ENCODE results near the gene ARHGEF38.

ARHGEF38 gene

DNA sequence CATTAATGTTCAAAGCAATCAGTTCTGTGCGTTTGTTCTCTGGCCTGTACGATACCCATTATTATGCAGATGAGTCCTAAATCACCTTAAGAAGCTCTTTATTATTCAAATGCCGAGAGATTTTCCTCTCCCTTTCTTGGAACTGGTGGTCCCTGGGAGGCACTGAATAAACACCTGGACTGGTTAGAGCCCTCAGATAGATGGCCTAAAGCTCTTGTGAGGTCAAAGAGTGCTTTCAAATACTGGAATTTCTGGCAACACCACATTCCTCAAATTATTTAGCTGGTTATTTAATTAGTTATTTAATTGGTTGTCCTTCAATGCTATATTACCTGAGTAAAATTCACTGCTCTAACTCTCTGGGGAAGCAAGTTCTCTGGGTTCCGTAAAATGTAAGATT lies 3.0 kb downstream of the ARHGEF38 start:
- H3K4me1 ChIP-seq (ENCODE audit: control insufficient read depth in 2 of 2, insufficient read depth in 2 of 2, low read length in 2 of 2) = peaks cover 3 to 24% of the 10 kb centered on the region in 2 donors
- no peaks in the 10 kb centered on the region for H3K36me3 ChIP-seq (ENCODE audit: control insufficient read depth in 2 of 2, insufficient read depth in 2 of 2, low read length in 2 of 2)
- peak overlapping the region in 1 of 2 donors; percentile 20 for H3K9ac ChIP-seq (ENCODE audit: low read depth in 1 of 2, low read length in 2 of 2)
- H3K9me3 ChIP-seq (ENCODE audit: control insufficient read depth in 2 of 2, low read length in 2 of 2) = no peaks in the 10 kb centered on the region
- no peaks in the 10 kb centered on the region for H3K27me3 ChIP-seq (ENCODE audit: control insufficient read depth in 2 of 2, insufficient read depth in 2 of 2, low read length in 2 of 2)
- peak overlapping the region in 1 of 2 donors; percentile 46 for H3K4me3 ChIP-seq (ENCODE audit: low read length in 2 of 2)
- H3K27ac ChIP-seq (ENCODE audit: low read depth in 2 of 2, low read length in 2 of 2) = peak overlapping the region in 1 of 2 donors; percentile 23

GRCh38 chr4:105556206-105556605 lies 3.8 kb downstream of the ARHGEF38 start:
- H3K9me3 ChIP-seq (ENCODE audit: control insufficient read depth in 2 of 2, low read length in 2 of 2) = no peaks in the 10 kb centered on the region
- H3K9ac ChIP-seq (ENCODE audit: low read depth in 1 of 2, low read length in 2 of 2) = no peak overlapping the region

DNA sequence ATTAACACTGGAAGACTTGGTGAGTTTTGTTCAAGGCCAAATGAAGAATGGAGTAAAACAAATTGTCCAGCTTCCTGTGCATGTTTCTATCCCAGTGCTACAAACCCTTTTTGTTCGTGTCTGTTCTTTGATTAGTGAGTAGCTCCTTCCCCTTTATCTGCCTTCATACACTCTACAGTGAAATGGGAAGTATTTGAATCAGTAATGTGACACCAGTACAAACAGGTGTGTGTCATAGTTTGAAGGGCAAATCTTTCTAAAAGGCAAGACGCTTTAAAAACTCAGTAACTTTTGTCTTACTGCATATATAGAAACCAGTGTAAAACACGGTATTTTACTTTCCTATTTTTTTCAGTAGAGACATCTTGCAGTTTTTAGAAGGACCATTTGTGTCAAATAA lies 5.9 kb downstream of the ARHGEF38 start:
- H3K4me1 ChIP-seq (ENCODE audit: control insufficient read depth in 2 of 2, insufficient read depth in 2 of 2, low read length in 2 of 2) = peaks cover 0 to 4% of the 10 kb centered on the region in 2 donors
- H3K27me3 ChIP-seq (ENCODE audit: control insufficient read depth in 2 of 2, insufficient read depth in 2 of 2, low read length in 2 of 2) = no peaks in the 10 kb centered on the region
- no peak overlapping the region for H3K4me3 ChIP-seq (ENCODE audit: low read length in 2 of 2)
- H3K27ac ChIP-seq (ENCODE audit: low read depth in 2 of 2, low read length in 2 of 2) = no peak overlapping the region
- H3K9me3 ChIP-seq (ENCODE audit: control insufficient read depth in 2 of 2, low read length in 2 of 2) = no peaks in the 10 kb centered on the region
- H3K9ac ChIP-seq (ENCODE audit: low read depth in 1 of 2, low read length in 2 of 2) = no peak overlapping the region
- no peaks in the 10 kb centered on the region for H3K36me3 ChIP-seq (ENCODE audit: control insufficient read depth in 2 of 2, insufficient read depth in 2 of 2, low read length in 2 of 2)

More at GRCh38 chr4:105556206-105556605, 3.8 kb downstream of the ARHGEF38 start:
- Histone ChIP-seq H3K27ac (ENCODE audit: low read depth in 2 of 2, low read length in 2 of 2) (peak overlapping the region; percentile 24 to 27), H3K36me3 (ENCODE audit: control insufficient read depth in 2 of 2, insufficient read depth in 2 of 2, low read length in 2 of 2) (no peaks in the 10 kb centered on the region), H3K4me1 (ENCODE audit: control insufficient read depth in 2 of 2, insufficient read depth in 2 of 2, low read length in 2 of 2) (peaks cover 0 to 18% of the 10 kb centered on the region in 2 donors), H3K27me3 (ENCODE audit: control insufficient read depth in 2 of 2, insufficient read depth in 2 of 2, low read length in 2 of 2) (no peaks in the 10 kb centered on the region), H3K4me3 (ENCODE audit: low read length in 2 of 2) (peak overlapping the region in 1 of 2 donors; percentile 46)

GRCh38 chr4:105560421-105560848 lies 8.0 kb downstream of the ARHGEF38 start:
- Histone ChIP-seq H3K36me3 (ENCODE audit: control insufficient read depth in 2 of 2, insufficient read depth in 2 of 2, low read length in 2 of 2) (no peaks in the 10 kb centered on the region), H3K4me3 (ENCODE audit: low read length in 2 of 2) (no peak overlapping the region), H3K27ac (ENCODE audit: low read depth in 2 of 2, low read length in 2 of 2) (no peak overlapping the region), H3K4me1 (ENCODE audit: control insufficient read depth in 2 of 2, insufficient read depth in 2 of 2, low read length in 2 of 2) (no peaks in the 10 kb centered on the region), H3K27me3 (ENCODE audit: control insufficient read depth in 2 of 2, insufficient read depth in 2 of 2, low read length in 2 of 2) (no peaks in the 10 kb centered on the region), H3K9me3 (ENCODE audit: control insufficient read depth in 2 of 2, low read length in 2 of 2) (no peaks in the 10 kb centered on the region), H3K9ac (ENCODE audit: low read depth in 1 of 2, low read length in 2 of 2) (no peak overlapping the region)

DNA sequence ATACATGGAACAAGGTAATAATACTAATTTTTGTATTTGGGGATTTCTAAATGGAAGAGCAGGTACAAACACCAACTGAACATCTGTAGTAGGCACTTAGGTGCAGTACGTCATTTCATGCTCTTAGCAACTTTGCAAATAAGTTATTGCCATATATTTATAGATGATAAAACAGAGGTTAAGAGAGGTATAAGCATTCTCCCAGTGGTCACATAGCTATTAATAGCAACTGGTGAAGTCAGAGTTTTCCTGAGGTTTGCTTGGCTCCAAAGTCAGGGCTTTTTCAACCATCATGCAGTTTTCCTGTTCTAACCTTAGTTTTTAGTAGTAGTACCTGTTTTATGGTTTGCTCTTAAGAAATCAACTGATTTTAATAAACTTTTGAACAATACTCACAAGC lies 10.9 kb downstream of the ARHGEF38 start:
- Histone ChIP-seq H3K4me3 (ENCODE audit: low read length in 2 of 2) (no peak overlapping the region), H3K27me3 (ENCODE audit: control insufficient read depth in 2 of 2, insufficient read depth in 2 of 2, low read length in 2 of 2) (no peaks in the 10 kb centered on the region), H3K27ac (ENCODE audit: low read depth in 2 of 2, low read length in 2 of 2) (no peak overlapping the region), H3K9me3 (ENCODE audit: control insufficient read depth in 2 of 2, low read length in 2 of 2) (no peaks in the 10 kb centered on the region), H3K36me3 (ENCODE audit: control insufficient read depth in 2 of 2, insufficient read depth in 2 of 2, low read length in 2 of 2) (no peaks in the 10 kb centered on the region), H3K9ac (ENCODE audit: low read depth in 1 of 2, low read length in 2 of 2) (no peak overlapping the region), H3K4me1 (ENCODE audit: control insufficient read depth in 2 of 2, insufficient read depth in 2 of 2, low read length in 2 of 2) (no peaks in the 10 kb centered on the region)

DNA sequence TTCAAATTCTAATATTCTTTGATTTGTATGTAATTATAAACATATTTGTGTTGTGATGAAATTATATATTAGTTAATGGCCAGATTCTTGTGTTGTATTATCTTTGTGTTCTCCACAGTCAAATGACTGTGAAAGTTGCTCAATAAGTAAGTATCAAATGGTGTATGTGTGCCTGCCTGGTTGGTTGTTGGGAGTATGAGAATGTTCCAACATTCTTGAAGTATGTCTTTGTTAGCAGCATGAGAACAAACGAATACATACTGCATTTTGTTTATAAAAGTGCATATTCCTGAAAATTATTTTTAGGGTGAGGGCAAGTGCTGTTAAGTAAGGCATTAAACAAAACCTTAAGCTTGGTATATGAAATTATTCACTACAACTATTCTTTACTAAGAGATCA lies 16.2 kb downstream of the ARHGEF38 start:
- Histone ChIP-seq H3K27ac (ENCODE audit: low read depth in 2 of 2, low read length in 2 of 2) (no peak overlapping the region), H3K27me3 (ENCODE audit: control insufficient read depth in 2 of 2, insufficient read depth in 2 of 2, low read length in 2 of 2) (no peaks in the 10 kb centered on the region), H3K36me3 (ENCODE audit: control insufficient read depth in 2 of 2, insufficient read depth in 2 of 2, low read length in 2 of 2) (no peaks in the 10 kb centered on the region)

GRCh38 chr4:105569057-105569865 lies 16.8 kb downstream of the ARHGEF38 start:
- Histone ChIP-seq H3K4me3 (ENCODE audit: low read length in 2 of 2) (no peak overlapping the region), H3K27ac (ENCODE audit: low read depth in 2 of 2, low read length in 2 of 2) (no peak overlapping the region), H3K9me3 (ENCODE audit: control insufficient read depth in 2 of 2, low read length in 2 of 2) (no peaks in the 10 kb centered on the region), H3K9ac (ENCODE audit: low read depth in 1 of 2, low read length in 2 of 2) (no peak overlapping the region), H3K36me3 (ENCODE audit: control insufficient read depth in 2 of 2, insufficient read depth in 2 of 2, low read length in 2 of 2) (no peaks in the 10 kb centered on the region), H3K27me3 (ENCODE audit: control insufficient read depth in 2 of 2, insufficient read depth in 2 of 2, low read length in 2 of 2) (no peaks in the 10 kb centered on the region), H3K4me1 (ENCODE audit: control insufficient read depth in 2 of 2, insufficient read depth in 2 of 2, low read length in 2 of 2) (no peaks in the 10 kb centered on the region)

More for the DNA sequence above, 16.2 kb downstream of the ARHGEF38 start:
- Histone ChIP-seq H3K9ac (ENCODE audit: low read depth in 1 of 2, low read length in 2 of 2) (no peak overlapping the region), H3K4me3 (ENCODE audit: low read length in 2 of 2) (no peak overlapping the region), H3K9me3 (ENCODE audit: control insufficient read depth in 2 of 2, low read length in 2 of 2) (no peaks in the 10 kb centered on the region), H3K4me1 (ENCODE audit: control insufficient read depth in 2 of 2, insufficient read depth in 2 of 2, low read length in 2 of 2) (no peaks in the 10 kb centered on the region)

GRCh38 chr4:105569866-105570236 lies 17.4 kb downstream of the ARHGEF38 start:
- Histone ChIP-seq H3K4me1 (ENCODE audit: control insufficient read depth in 2 of 2, insufficient read depth in 2 of 2, low read length in 2 of 2) (no peaks in the 10 kb centered on the region), H3K27me3 (ENCODE audit: control insufficient read depth in 2 of 2, insufficient read depth in 2 of 2, low read length in 2 of 2) (no peaks in the 10 kb centered on the region), H3K9me3 (ENCODE audit: control insufficient read depth in 2 of 2, low read length in 2 of 2) (no peaks in the 10 kb centered on the region), H3K36me3 (ENCODE audit: control insufficient read depth in 2 of 2, insufficient read depth in 2 of 2, low read length in 2 of 2) (no peaks in the 10 kb centered on the region), H3K9ac (ENCODE audit: low read depth in 1 of 2, low read length in 2 of 2) (no peak overlapping the region), H3K27ac (ENCODE audit: low read depth in 2 of 2, low read length in 2 of 2) (no peak overlapping the region), H3K4me3 (ENCODE audit: low read length in 2 of 2) (no peak overlapping the region)

DNA sequence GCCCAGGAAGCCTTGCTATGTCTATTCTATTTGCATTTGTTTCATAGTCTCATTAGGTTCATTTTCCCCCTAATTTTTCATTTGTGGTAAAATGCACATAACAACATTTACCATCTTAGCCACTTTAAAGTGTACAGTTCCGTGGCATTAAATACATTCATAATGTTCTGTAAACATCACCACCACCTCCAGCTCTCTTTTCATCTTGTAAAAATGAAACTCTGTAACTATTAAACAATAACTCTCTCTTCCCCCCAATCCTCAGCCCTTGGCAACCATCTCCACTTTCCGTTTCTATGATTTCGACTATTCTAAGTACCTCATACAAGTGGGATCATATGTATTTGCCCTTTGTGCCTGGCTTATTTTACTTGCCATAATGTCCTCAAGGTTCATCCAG lies 19.9 kb downstream of the ARHGEF38 start:
- Histone ChIP-seq H3K9me3 (ENCODE audit: control insufficient read depth in 2 of 2, low read length in 2 of 2) (no peaks in the 10 kb centered on the region), H3K9ac (ENCODE audit: low read depth in 1 of 2, low read length in 2 of 2) (no peak overlapping the region), H3K4me3 (ENCODE audit: low read length in 2 of 2) (no peak overlapping the region), H3K4me1 (ENCODE audit: control insufficient read depth in 2 of 2, insufficient read depth in 2 of 2, low read length in 2 of 2) (no peaks in the 10 kb centered on the region), H3K27me3 (ENCODE audit: control insufficient read depth in 2 of 2, insufficient read depth in 2 of 2, low read length in 2 of 2) (no peaks in the 10 kb centered on the region), H3K27ac (ENCODE audit: low read depth in 2 of 2, low read length in 2 of 2) (no peak overlapping the region), H3K36me3 (ENCODE audit: control insufficient read depth in 2 of 2, insufficient read depth in 2 of 2, low read length in 2 of 2) (no peaks in the 10 kb centered on the region)

GRCh38 chr4:105586638-105587328 lies 34.4 kb downstream of the ARHGEF38 start:
- Histone ChIP-seq H3K9ac (ENCODE audit: low read depth in 1 of 2, low read length in 2 of 2) (peak overlapping the region in 1 of 2 donors; percentile 21), H3K4me3 (ENCODE audit: low read length in 2 of 2) (peak overlapping the region in 1 of 2 donors; percentile 5), H3K4me1 (ENCODE audit: control insufficient read depth in 2 of 2, insufficient read depth in 2 of 2, low read length in 2 of 2) (peaks cover 16 to 17% of the 10 kb centered on the region in 2 donors), H3K27ac (ENCODE audit: low read depth in 2 of 2, low read length in 2 of 2) (peak overlapping the region; percentile 67 to 75), H3K36me3 (ENCODE audit: control insufficient read depth in 2 of 2, insufficient read depth in 2 of 2, low read length in 2 of 2) (peaks cover 0 to 3% of the 10 kb centered on the region in 2 donors), H3K9me3 (ENCODE audit: control insufficient read depth in 2 of 2, low read length in 2 of 2) (no peaks in the 10 kb centered on the region), H3K27me3 (ENCODE audit: control insufficient read depth in 2 of 2, insufficient read depth in 2 of 2, low read length in 2 of 2) (no peaks in the 10 kb centered on the region)

Data from mucosa of rectum (tissue), 2 donors.